Fibroblast of lung (primary cell): Measurements from ENCODE around the gene CYSTM1.

Experiments
- EZH2 ChIP-seq: IDR thresholded peaks from 2 replicates; pipeline ENCODE4 v1.5.1; 2012; ENCODE audit warnings: low read length, control low read depth, mild to moderate bottlenecking; ENCODE audit errors: missing control alignments
- TF ChIP-seq, protein P1 (sequence below), 2 donors: IDR thresholded peaks in 1 of 2; conservative IDR thresholded peaks in 1 of 2; 1 replicate in 1 of 2; 2 replicates in 1 of 2; pipeline ENCODE4 v1.5.1; 2011 to 2012; ENCODE audit warnings: low read length in 2 of 2, control low read depth in 1 of 2, inconsistent platforms in 1 of 2, low read depth in 1 of 2, mild to moderate bottlenecking in 1 of 2

DNA sequence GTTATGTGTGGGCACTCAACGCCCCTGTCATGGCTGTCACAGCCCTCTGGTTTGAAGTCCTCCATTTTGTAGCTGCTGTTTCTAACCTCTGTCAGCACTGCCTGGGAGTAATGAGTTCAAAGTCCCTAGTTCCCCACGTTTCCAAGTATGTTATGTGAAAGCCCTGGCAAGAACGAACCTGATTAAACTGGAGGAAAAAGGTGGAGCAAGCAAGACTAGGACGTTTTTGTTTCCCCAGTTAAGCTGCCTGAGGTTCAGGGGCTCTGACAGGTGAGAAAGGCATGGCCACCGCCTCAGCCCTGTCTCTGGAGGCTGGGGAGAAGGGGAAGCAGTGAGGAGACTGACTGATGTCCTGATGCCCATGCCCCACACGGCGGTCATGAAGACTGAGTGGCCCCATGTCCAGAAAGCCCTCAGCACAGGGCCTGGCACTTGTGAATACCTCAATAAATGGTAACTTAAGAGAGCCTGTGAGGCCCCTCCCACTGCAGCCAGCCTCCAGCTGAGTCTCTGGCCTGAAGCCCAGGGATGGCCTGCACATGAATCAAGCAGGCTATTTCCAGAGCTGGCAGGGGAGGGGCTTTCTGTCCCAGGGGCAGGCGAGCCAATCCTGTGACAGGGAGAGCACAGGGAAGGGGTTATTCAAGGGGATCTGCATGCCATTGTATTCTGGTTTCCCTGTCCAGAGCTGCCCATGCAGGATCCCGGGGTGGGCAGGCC is 66.2 kb downstream of the CYSTM1 start:
- TF ChIP-seq, protein P1, sequence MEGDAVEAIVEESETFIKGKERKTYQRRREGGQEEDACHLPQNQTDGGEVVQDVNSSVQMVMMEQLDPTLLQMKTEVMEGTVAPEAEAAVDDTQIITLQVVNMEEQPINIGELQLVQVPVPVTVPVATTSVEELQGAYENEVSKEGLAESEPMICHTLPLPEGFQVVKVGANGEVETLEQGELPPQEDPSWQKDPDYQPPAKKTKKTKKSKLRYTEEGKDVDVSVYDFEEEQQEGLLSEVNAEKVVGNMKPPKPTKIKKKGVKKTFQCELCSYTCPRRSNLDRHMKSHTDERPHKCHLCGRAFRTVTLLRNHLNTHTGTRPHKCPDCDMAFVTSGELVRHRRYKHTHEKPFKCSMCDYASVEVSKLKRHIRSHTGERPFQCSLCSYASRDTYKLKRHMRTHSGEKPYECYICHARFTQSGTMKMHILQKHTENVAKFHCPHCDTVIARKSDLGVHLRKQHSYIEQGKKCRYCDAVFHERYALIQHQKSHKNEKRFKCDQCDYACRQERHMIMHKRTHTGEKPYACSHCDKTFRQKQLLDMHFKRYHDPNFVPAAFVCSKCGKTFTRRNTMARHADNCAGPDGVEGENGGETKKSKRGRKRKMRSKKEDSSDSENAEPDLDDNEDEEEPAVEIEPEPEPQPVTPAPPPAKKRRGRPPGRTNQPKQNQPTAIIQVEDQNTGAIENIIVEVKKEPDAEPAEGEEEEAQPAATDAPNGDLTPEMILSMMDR (conservative IDR thresholded peaks at IDR 0.05 in 1 of 2, IDR thresholded peaks at IDR 0.05 in 1 of 2; ENCODE audit: low read depth in 1 of 2, low read length in 2 of 2): no peak
- no peak for TF ChIP-seq EZH2
